WERI-Rb-1 (cell line): ENCODE results near the gene SFT2D3.

Experiments
- DNase-seq: peaks from one replicate; pipeline ENCODE4 v3.0.0-alpha.2; 2020
- H3K27ac ChIP-seq: fragments of 250-450 bp; sonication (Bioruptor Pico); 2 replicates; pipeline ENCODE4 v1.5.1; 2020; ENCODE audit warnings: mild to moderate bottlenecking, moderate library complexity
- H3K27me3 ChIP-seq: fragments of 250-450 bp; sonication (Bioruptor Pico); 2 replicates; pipeline ENCODE4 v1.5.1; 2021; ENCODE audit warnings: mild to moderate bottlenecking, low read depth, moderate library complexity; ENCODE audit not compliant: insufficient read depth, severe bottlenecking
- H3K36me3 ChIP-seq: fragments of 250-450 bp; sonication (Bioruptor Pico); 2 replicates; pipeline ENCODE4 v1.5.1; 2020; ENCODE audit warnings: mild to moderate bottlenecking, moderate library complexity
- H3K4me3 ChIP-seq: 2 replicates; pipeline ENCODE4 v1.5.1; 2011; ENCODE audit warnings: low read depth, mild to moderate bottlenecking, control low read depth, low read length
- H3K9me3 ChIP-seq: fragments of 250-450 bp; sonication (Bioruptor Pico); 2 replicates; pipeline ENCODE4 v1.5.1; 2021; ENCODE audit warnings: mild to moderate bottlenecking, moderate library complexity; ENCODE audit not compliant: severe bottlenecking
- TF ChIP-seq, protein P1 (sequence below): IDR thresholded peaks from 2 replicates; pipeline ENCODE4 v1.5.1; 2011; ENCODE audit warnings: low read depth, mild to moderate bottlenecking, control low read depth, inconsistent platforms, low read length

Gene SFT2D3

GRCh38 chr2:127715778-127716449, 14.6 kb downstream of the SFT2D3 start:
- no peak for DNase-seq
- TF ChIP-seq, protein P1, sequence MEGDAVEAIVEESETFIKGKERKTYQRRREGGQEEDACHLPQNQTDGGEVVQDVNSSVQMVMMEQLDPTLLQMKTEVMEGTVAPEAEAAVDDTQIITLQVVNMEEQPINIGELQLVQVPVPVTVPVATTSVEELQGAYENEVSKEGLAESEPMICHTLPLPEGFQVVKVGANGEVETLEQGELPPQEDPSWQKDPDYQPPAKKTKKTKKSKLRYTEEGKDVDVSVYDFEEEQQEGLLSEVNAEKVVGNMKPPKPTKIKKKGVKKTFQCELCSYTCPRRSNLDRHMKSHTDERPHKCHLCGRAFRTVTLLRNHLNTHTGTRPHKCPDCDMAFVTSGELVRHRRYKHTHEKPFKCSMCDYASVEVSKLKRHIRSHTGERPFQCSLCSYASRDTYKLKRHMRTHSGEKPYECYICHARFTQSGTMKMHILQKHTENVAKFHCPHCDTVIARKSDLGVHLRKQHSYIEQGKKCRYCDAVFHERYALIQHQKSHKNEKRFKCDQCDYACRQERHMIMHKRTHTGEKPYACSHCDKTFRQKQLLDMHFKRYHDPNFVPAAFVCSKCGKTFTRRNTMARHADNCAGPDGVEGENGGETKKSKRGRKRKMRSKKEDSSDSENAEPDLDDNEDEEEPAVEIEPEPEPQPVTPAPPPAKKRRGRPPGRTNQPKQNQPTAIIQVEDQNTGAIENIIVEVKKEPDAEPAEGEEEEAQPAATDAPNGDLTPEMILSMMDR, result no peak
- H3K36me3 ChIP-seq, result peaks cover 72% of the 10 kb centered on the region
- no peaks in the 10 kb centered on the region for H3K27me3 ChIP-seq
- no peak overlapping the region for H3K4me3 ChIP-seq
- H3K9me3 ChIP-seq, result no peaks in the 10 kb centered on the region
- H3K27ac ChIP-seq, result no peak overlapping the region

DNA sequence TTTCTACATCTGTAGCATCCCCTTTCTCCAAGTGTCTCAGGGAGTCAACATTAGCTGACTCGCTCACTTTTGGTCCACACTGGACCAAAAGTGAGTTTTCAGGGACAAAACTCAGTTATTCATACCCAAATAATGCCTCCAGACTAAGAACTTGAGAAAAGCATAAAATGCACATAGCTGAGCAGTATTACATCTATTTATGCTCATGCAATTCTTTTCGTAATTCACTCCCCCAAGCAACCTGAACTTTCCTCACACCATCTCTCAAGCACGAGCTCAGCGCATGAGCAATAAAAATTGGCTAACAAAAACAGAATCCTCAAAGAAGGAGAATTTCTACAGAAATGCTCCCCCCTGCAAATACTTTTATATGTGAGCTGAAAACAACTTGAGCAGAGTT, 17.0 kb downstream of the SFT2D3 start:
- TF ChIP-seq, protein P1, result no peak
- H3K36me3 ChIP-seq, result peaks cover 83% of the 10 kb centered on the region
- H3K27ac ChIP-seq, result no peak overlapping the region
- no peak overlapping the region for H3K4me3 ChIP-seq
- H3K9me3 ChIP-seq, result no peaks in the 10 kb centered on the region
- H3K27me3 ChIP-seq, result no peaks in the 10 kb centered on the region
- DNase-seq, result no peak

- H3K9me3 ChIP-seq, result no peaks in the 10 kb centered on the region
- no peak overlapping the region for H3K27ac ChIP-seq
- DNase-seq, result no peak
- TF ChIP-seq, protein P1, result no peak
- H3K36me3 ChIP-seq, result peaks cover 85% of the 10 kb centered on the region
- no peaks in the 10 kb centered on the region for H3K27me3 ChIP-seq
- no peak overlapping the region for H3K4me3 ChIP-seq
Measured at GRCh38 chr2:127719301-127720218, 18.3 kb downstream of the SFT2D3 start.

DNA sequence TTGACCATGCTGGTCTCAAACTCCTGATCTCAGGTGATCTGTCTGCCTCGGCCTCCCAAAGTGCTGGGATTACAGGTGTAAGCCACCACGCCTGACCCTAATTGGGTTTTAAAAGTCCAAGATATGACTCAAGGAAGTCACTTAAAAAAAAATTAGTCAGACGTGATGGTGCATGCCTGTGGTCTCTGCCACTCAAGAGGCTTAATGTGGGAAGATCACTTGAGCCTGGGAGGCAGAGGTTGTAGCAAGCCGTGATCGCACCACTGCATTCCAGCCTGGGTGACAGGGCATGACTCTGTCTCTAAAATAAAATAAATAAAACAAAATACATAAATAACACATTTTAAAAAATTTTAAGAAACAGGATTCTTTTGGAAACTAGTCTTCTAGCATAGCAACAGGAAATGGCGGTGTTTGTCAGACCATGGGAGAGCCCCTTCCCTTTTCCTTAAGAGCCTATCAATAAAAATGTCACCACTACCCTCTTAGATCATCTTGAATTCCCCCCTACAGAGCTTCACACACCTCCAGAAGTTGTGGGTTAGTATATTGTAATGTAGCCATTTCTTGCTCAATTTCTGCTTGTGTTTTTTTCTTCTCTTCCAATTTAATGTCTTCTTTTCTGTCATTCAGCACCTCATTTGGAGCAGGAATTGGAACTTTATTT, 20.1 kb downstream of the SFT2D3 start:
- no peaks in the 10 kb centered on the region for H3K27me3 ChIP-seq

DNA sequence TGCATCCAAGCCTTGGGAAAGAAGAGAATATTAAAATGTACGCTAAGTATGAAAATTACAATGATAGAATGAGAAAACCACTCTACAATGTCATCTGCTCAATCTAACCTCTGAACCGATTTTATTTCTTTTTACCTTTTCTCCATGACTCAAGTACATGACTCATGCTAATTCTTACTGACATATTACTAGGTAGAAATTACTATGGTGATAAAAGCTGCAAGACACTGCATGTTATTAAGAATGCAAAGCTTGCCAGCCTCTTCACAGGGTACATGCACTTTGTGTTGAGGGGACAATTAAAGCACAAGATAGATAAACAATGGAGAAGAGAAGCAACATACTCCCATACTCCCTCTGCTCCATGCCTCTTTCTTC, 20.7 kb downstream of the SFT2D3 start:
- DNase-seq, result no peak
- no peaks in the 10 kb centered on the region for H3K9me3 ChIP-seq
- TF ChIP-seq, protein P1, result no peak
- no peaks in the 10 kb centered on the region for H3K27me3 ChIP-seq
- no peak overlapping the region for H3K4me3 ChIP-seq
- no peak overlapping the region for H3K27ac ChIP-seq
- peaks cover 76% of the 10 kb centered on the region for H3K36me3 ChIP-seq

More for the DNA sequence above, 20.1 kb downstream of the SFT2D3 start:
- Histone ChIP-seq H3K4me3 (no peak overlapping the region), H3K27ac (no peak overlapping the region), H3K9me3 (no peaks in the 10 kb centered on the region), H3K36me3 (peaks cover 81% of the 10 kb centered on the region)
- DNase-seq, result no peak
- TF ChIP-seq, protein P1, result no peak
